HG03432 (cell line): ENCODE measurements around the gene CEACAM8.
"Not testable (repeated sequence)": the region's sequence is repeated elsewhere in the genome, so short reads cannot be mapped to it uniquely, and the experiment has no call there.

Source experiments
- ATAC-seq: cut with Tn5 transposase; IDR thresholded peaks from one replicate; pipeline ENCODE4 v1.9.1; 2021; ENCODE audit warnings: mild to moderate bottlenecking, moderate library complexity; ENCODE audit not compliant: unreplicated experiment

CEACAM8 gene

DNA sequence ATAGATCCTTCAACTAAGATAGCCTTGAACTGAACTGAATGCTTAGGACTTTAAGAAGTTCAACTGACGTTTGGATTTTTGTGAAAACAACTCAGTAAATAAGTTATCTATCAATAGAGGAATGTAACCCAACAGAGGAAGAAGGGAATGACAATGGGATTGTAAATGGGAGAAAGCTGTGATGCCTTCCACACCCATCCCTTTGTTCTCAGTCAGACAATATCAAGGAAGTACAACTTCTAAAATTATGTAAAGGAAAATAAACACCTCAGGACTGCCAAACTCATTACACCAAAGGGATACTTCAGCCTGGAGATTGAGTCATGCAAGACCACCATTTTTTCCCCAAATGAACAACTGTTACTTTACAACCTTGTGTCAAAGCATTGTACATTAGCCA is 21.1 kb downstream of the CEACAM8 start:
- ATAC-seq = no peak

DNA sequence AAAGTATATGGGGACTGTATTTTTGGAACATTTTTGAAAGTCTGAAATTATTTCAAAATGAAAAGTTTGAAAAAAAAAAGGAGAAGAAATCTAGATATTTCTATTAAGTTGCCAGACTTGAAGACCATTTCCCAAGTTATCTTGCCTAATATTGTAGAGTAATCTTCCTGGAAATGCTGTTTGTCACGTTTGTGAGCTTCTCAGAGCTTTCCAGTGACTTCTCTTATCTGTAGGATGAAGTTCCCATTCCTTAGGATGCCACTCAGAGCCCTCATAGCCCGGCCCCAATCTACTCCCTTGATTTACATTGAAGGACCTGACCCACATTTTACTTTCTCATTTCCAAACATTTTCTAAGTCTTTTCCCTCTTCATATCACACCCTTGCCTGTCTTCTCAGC is 23.6 kb downstream of the CEACAM8 start:
- no peak for ATAC-seq

DNA sequence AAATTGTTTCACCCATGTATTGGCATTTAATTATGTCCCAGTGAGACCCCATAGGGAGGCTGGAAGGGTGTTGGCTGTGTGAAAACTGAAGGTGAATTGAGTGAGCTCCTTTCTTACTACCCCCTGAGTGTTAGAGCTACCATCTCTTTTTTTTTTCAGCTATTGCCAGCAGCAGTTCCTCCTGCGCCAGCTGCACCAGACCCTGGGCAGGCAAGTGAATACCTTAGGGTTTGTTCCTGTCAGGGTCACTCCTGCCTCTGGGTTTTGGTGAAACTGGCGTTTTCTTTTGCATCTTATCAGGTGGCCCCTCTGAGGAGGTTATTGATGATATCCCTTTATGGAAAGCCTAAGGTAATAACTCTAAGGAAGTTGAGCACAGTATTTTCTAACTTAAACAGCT is 25.5 kb downstream of the CEACAM8 start:
- ATAC-seq = no peak

DNA sequence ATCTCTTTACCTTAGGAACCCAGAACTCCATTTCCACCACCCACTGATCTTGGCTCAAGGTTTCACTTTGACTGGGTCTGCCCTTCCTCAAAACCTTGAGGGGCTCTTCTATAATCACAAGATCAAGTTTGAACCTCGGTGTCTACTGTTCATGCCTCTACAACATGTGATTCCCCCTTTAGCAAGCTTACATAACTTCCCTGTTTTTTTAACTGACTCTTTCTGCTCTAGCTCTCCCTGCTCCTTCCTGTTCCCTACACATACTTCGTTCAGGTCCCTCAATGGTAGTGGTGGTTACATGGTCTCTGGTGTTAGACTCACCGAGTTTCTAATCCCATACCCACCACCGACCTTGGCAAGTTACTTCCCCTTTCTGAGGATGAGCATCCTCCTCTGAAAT is 26.7 kb downstream of the CEACAM8 start:
- ATAC-seq = no peak

DNA sequence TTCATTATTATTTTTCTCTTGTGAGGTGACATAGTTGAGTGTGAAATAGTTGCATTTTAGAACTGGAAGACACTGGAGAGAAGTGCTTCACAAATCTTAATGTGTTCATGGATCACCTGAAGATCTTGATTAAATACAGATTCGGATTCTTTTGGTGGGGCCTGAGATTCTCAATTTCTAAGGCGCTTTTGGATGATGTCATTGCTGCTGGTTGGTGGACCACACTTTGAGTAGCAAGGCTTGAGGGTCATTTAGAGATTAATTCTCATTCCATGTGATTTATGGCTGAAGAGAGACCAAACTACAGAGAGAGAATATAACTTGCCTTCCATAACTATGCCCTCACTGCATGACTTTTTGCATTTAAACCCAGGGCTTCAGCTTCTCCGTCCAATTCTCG is 27.2 kb downstream of the CEACAM8 start:
- no peak for ATAC-seq

DNA sequence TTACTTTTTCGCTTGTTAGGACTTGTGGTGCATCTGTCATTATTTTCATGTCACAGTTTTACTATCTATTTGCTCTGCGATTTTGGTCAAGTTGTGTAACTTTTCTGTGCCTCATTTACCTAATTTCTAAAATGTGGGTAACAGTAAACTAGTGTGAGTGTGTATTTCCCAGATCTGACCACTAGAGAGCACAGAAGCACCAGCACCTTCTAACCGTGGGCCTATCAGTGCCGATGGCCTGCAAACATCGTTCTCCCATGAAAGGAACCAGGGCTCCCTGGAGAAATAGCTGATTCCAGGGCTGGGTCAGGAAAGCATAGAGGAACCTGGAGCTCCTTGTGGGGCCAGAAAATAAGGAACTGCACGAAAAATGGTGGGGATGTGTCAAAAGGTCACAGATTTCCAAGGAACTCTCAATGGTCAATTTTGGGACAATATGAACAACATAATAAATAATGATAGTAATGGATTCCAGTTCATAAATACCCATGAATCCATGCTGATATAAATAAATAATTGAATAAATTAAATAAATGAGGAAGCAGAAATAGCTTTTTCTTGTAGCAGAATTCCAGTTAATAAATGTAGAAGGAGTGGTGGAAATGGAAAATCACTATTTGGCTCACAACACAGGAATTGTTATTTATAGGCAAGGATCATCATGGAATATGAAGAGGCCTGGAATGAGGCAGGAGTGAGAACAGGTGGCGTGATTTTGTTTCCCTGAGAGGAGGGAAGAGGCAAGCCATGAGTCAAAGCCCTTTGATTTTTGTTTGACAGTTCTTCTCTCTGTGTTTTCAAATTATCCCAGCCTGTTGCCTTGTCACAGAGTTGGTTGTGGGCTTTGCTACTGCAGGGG is 31.1 kb downstream of the CEACAM8 start:
- ATAC-seq = no peak

DNA sequence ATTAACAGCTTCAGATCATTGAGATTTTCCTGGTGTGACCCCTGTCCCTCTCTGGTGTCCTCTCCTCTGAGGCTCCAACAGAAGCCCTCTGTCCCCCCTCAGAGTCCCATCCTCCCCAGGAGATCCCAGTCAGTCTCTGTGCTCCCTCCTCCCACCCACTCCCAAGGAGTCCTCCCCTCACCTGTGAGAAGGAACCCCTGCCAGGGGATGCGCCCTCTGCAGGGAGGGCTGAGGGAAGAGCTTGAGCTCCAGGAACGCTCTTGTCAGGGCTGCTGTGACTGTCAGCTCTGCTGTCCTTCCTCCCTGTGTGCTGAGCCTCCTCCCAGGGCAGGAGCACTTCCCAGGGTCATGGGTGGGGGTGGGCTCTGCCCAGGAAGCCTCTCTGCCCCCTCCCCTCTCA is 33.2 kb downstream of the CEACAM8 start:
- no peak for ATAC-seq

DNA sequence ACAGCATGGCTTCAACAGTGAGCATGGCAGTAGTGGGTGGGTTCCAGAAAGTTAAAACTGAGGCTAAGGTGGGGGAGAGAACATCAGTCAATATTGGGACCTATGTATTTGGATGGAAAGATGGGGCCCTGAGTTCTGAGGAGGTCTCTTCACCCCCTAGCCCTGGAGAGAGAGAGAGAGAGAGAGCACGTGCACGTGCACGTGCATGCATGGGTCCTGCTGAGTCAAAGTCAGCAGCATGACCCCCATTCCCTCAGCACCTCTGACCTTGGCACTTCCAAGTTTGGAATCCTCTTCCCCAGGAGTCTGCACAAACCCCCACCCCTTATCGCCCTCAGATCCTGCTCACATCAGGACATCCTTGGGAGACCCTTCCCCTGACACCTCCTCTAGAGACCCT is 34.0 kb downstream of the CEACAM8 start:
- no peak for ATAC-seq

DNA sequence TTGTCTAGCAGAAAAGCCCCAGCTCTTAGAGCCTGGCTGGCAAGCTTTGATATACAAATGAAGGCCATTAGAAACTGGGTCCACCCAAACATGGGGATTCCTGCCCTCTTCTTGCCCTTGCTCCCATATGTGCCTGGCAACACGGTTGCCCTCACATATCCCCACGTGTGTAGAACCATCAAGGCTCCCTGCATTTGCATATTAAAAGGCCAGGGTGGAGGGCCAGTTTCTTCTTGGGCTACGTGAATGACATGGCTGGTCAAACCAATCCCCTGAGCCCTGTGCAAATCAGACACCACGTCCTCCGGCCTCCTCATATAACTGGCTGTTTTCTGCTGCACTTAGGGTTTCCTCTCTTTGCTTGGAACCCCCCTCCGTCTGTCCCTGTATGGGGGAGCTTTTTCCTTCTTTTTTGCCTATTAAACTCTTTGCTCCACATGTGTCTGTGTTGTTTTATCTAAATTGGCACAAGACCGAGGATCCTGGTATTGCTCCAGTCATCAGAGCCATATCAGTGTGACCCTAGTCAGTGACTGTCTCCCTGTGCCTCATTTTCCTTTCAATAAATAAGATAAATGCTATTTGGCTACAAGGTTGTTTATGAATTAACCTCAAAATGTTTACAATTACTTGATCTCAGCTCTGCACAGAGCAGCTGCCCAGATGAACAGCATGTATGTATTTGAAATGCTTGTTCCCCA is 36.1 kb downstream of the CEACAM8 start:
- ATAC-seq = no peak

DNA sequence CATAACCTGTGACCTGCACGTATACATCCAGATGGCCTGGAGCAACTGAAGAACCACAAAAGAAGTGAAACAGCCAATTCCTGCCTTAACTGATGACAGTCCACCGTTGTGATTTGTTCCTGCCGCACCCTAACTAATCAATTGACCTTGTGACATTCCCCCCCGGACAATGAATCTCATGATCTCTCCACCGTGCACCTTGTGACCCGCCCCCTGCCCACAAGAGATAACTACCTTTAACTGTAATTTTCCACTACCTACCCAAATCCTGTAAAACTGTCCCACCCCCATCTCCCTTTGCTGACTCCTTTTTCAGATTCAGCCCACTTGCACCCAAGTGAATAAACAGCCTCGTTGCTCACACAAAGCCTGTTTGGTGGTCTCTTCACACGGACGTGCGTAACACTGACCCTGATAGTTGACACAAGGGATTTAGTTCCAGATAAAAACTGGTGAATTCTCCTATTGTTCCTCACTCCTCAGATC is 37.3 kb downstream of the CEACAM8 start:
- not testable (repeated sequence) for ATAC-seq

DNA sequence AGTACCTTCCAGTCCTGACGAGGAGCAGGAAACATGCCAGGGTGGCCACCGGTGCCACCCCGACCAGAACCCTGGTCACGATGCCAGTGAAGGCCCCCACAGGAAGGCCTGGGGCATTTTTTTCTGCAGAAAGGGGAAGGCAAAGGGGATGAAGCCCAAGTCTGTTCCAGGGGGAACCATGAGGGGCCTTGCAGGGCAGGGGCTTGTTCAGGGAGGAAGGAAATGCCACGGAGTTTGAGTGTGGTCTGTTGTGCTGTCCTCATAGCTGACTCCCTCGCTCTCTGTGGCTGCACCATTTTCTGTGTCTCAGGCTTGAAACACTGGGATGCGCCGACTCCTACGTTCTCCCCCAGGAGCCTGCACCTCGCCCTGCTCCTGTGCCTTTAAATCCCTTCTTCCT is 38.9 kb downstream of the CEACAM8 start:
- no peak for ATAC-seq

DNA sequence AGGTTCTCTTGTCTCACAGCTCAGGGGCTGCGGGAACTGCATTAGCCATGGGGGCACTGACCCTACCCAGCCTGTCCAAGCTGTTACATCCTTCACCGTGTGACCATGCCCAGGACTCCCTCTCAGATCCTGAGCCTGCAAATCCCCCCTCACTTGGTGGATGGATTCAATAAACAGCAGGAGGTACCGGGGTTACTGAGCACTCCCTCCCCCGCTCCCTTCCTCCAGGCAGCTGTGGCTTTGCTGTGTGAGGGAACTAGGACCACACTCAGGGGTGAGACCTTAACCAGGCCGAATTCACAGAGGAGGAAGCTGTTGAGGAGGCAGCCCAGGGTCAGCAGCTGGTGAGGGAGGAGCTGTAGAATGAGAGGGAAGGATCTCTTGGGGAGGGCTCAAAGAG is 39.4 kb downstream of the CEACAM8 start:
- no peak for ATAC-seq

DNA sequence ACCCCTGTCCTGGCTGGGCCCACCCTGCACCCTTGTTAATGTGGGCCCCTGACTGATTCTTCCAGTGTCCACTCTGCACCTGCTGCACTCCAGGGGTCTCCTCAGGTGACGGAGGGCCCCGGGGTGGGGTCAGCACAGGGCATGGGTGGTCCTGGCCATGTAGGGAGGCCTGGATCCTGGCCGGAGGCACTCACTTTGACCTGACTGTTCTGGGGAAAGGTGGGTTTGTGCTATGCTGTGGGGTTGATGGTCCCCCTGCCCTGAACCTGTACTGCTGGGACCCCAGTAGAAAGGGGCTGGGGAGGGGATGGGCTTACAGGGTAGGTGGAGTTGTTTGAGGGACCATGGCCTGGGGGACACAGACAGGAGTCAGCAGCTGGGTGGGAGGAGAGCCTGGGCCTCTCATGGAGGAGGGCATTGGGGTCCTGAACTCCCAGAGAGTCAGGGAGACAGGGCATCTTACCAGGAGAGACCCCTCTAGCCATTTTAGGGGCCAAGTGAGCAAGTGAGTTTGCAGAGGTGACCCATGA is 40.6 kb downstream of the CEACAM8 start:
- no peak for ATAC-seq

DNA sequence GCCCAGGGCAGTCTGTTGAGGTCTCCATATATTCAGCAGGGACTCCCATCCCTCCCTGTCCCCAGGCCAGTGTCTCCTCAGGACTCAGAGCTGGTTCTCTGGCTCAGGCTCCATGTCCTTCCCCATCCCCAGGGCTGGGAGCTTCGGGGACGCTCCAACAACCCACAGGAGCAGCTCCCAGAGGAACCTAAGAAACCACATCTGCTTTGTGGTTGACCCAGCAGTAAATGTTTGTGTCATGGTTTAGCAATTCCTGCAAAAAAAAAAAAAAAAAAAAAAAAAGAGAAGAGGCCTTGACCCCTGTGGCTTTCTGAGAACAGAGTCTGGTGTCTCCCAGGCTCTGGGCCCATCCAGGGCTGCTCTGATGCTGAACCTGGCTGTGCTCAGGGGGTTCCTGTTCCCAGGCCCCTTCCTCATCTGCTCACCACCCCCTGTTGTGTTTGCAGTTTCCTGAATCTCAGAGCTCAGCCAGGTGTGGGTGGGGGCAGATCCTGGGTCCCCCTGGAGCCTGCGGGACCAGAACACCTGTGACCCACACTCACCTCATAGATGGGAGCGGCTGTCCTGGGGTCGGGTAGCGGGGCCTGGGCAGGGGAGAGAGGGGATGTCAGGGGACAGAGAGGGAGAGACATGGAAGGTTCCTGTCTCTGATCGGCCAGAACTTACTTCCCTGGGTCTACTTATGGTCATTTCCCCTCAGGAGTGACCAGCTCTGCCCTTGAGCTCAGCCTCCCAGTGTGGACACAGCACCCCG is 41.3 kb downstream of the CEACAM8 start:
- ATAC-seq = no peak

DNA sequence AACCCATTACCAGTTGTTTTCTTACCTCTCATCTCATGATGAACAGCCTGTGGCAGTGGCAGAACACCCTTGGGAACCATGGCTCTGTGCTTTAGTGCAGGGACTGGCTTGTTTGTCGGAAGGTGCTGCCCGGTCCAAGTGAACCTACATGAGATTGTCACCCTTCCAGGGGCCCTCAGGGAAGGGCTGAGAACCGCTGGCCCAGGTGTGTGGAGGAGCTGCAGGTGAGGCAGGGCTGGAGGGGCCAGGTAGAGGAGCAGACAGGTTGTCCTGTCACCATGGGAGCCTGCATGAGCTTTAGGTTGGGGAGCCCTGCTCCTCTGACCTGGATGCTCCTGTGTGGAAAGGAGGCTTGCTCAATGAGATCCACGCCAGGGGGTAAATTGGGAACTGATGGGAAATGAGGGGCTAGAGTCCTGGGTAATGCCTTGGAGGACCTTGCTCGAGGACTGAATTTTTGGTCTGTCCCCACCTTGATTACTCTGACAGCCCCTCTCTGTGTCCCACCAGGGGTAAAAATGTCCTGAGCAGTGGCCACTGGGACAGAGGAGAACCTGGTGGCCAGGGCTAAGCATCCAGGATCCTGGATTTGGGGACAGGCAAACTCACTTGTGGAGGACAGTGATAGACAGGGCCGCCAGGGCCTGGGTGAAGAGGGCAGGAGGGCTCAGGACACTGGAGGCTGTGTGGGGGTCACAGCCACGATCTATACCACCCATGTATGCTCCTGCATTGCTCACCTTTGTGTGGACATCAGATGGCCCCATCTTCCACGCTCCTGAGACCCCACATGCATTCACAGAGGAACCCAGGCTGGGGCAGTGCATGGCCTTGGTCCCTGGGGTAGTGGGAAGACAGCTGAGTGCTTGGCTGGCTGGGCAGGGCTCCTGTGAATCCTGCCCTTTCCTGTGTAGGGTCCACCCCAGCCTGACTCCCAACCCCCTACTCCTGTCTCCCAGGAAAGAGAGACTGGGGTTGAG is 42.3 kb downstream of the CEACAM8 start:
- ATAC-seq = no peak

DNA sequence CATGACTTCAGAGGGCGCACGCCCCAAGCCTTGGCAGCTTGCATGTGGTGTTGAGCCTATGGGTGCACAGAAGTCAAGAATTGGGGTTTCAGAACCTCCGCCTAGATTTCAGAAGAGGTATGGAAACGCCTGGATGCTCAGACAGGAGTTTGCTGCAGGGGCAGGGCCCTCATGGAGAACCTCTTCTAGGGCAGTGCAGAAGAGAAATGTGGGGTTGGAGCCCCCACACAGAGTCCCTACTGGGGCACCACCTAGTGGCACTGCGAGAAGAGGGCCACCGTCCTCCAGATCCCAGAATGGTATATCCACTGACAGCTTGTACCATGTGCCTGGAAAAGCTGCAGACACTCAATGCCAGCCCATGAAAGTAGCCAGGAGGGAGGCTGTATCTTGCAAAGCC is 44.2 kb downstream of the CEACAM8 start:
- ATAC-seq = not testable (repeated sequence)

DNA sequence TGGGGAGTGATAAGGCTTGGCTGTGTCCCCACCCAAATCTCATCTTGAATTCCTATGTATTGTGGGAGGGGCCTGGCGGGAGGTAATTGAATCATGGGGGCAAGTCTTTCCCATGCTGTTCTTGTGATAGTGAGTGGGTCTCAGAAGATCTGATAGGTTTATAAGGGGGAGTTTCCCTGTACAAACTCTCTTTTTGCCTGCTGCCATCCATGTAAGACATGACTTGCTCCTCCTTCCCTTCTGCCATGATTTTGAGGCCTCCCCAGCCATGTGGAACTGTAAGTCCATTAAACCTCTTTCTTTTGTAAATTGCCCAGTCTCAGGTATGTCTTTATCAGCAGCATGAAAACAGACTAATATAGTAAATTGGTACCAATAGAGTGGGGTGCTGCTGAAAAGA is 45.7 kb downstream of the CEACAM8 start:
- ATAC-seq = not testable (repeated sequence)

DNA sequence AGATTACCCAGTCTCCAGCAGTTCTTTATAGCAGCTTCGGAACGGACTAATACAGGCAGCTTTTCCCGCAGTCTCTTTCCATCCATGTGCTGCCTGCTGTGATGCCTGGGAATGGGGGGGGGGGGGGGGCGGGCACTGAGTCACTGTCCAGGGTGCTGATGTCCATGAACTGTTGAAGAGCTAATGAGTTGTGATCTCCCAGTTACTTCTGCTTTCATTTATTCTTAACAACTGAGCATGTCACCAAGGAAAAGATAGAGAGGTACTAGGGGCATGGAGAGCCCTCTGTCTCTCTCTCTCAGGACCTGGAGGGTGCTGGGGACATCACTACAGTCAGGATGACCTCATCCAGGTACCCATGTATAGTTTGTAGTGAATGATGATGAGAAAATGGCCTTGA is 46.2 kb downstream of the CEACAM8 start:
- ATAC-seq = no peak

DNA sequence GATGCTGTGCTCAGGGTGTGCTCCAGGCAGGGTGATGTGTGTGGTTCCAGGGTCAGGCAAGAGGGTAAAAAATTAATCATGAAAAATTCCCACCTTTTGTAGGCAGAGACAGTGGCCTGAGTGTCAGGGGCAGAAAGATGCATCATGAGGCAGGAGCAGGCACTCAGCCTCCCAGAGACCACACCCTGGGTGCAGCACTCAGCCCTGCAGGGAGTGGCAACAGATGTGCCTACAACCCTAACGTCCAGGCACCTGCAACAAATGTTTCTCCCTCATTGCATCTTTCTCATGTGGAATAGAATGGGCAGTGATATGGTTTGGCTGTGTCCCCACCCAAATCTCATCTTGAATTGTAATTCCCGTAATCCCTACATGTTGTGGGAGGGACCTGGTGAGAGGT is 46.8 kb downstream of the CEACAM8 start:
- no peak for ATAC-seq

DNA sequence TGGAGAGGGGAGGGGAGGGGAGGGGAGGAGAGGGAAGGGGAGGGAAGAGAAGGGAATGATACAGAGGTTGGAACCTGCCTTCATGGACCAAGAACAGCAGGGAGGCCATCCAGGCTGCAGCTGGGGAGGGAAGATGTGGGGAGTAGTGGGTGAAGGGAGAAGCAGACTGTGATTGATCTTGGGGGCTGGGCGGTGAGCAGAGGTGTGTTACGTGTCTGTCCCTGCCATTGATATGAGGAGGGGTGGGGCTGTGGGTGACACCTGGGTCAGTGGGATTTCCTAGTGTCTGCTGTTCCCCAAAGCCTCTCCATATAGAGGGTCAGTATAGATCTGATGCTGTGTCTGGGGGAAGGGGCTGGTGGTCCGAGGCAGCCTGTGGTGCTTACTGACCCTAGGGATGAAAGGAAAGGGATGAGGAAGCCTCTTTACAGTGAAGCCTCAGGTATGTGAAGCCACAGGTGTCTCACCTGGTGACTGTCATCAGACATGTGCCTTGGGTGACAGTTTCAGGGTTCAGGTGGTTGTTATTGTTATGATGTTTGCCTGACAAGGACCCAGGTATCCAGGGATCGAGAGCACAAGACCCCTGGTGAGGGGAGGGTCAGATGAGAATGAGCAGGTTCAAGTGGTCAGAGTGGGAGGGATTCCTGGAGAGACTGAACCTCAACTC is 47.8 kb downstream of the CEACAM8 start:
- ATAC-seq = no peak
